Suppressor macrophage treated with lipopolysaccharide for 4 hours (primary cell): ENCODE measurements around the gene MGA.
"Not testable (repeated sequence)": the region's sequence is repeated elsewhere in the genome, so short reads cannot be mapped to it uniquely, and the experiment has no call there.

Source experiments
- DNase-seq: peaks from one replicate; pipeline ENCODE4 v3.0.0-alpha.2; 2020

The MGA gene

GRCh38 chr15:41727143-41727542, 66.9 kb downstream of the MGA start:
- no peak for DNase-seq

GRCh38 chr15:41728061-41728460, 67.9 kb downstream of the MGA start:
- not testable (repeated sequence) for DNase-seq

GRCh38 chr15:41730543-41730942, 70.3 kb downstream of the MGA start:
- DNase-seq: peak; percentile 31

- no peak for DNase-seq
Measured at GRCh38 chr15:41732483-41732882, 72.3 kb downstream of the MGA start.

GRCh38 chr15:41734079-41734478, 73.9 kb downstream of the MGA start:
- no peak for DNase-seq

- DNase-seq: no peak
Measured at GRCh38 chr15:41735046-41735445, 74.8 kb downstream of the MGA start.

- DNase-seq: not testable (repeated sequence)
Measured at GRCh38 chr15:41735492-41735891, 75.3 kb downstream of the MGA start.

GRCh38 chr15:41746802-41747201, 86.6 kb downstream of the MGA start:
- DNase-seq: no peak

GRCh38 chr15:41756198-41756597, 96.0 kb downstream of the MGA start:
- DNase-seq: no peak

- peak; percentile 80 for DNase-seq
Measured at GRCh38 chr15:41772720-41773331, 112.6 kb downstream of the MGA start.

GRCh38 chr15:41773332-41773728, 113.1 kb downstream of the MGA start:
- DNase-seq: no peak

- no peak for DNase-seq
Measured at GRCh38 chr15:41773729-41774061, 113.5 kb downstream of the MGA start.

- DNase-seq: peak; percentile 99
Measured at GRCh38 chr15:41774062-41774881, 114.1 kb downstream of the MGA start, which contains the start of gene MAPKBP1. Gene MAPKBP1 (plus strand): TSS chr15:41774484. CDS start chr15:41775276, 792 bp downstream.

GRCh38 chr15:41774882-41775417, 114.7 kb downstream of the MGA start:
- DNase-seq: no peak

GRCh38 chr15:41775651-41776050, 115.4 kb downstream of the MGA start:
- no peak for DNase-seq

- no peak for DNase-seq
Measured at GRCh38 chr15:41777421-41777973, 117.3 kb downstream of the MGA start.

GRCh38 chr15:41778521-41778920, 118.3 kb downstream of the MGA start:
- no peak for DNase-seq

- no peak for DNase-seq
Measured at GRCh38 chr15:41779662-41780157, 119.5 kb downstream of the MGA start.

- no peak for DNase-seq
Measured at GRCh38 chr15:41780266-41780665, 120.1 kb downstream of the MGA start.

- DNase-seq: no peak
Measured at GRCh38 chr15:41780727-41781126, 120.5 kb downstream of the MGA start.

- DNase-seq: no peak
Measured at GRCh38 chr15:41782371-41783282, 122.4 kb downstream of the MGA start.

- no peak for DNase-seq
Measured at GRCh38 chr15:41783296-41783695, 123.1 kb downstream of the MGA start.

- DNase-seq: no peak
Measured at GRCh38 chr15:41788262-41788661, 128.1 kb downstream of the MGA start.
